Erythroblast (primary cell): ENCODE results near the gene CXCL14.
A peak's percentile ranks its signal among the peaks of the same experiment; 100 is the strongest.

ENCODE experiments used
- DNase-seq, 2 experiments: peaks; one replicate each; lab custom pipeline; 2025; lab: John Stamatoyannopoulos, UW
- GATA1 ChIP-seq: IDR thresholded peaks from 2 replicates; pipeline ENCODE4 v1.6.1; 2011; ENCODE audit warnings: low read depth, mild to moderate bottlenecking, control low read depth, low read length, moderate library complexity
- POLR2A ChIP-seq: IDR thresholded peaks from 2 replicates; pipeline ENCODE4 v1.6.1; 2011; ENCODE audit warnings: mild to moderate bottlenecking, low read length

The CXCL14 gene, protein sequence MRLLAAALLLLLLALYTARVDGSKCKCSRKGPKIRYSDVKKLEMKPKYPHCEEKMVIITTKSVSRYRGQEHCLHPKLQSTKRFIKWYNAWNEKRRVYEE

DNA sequence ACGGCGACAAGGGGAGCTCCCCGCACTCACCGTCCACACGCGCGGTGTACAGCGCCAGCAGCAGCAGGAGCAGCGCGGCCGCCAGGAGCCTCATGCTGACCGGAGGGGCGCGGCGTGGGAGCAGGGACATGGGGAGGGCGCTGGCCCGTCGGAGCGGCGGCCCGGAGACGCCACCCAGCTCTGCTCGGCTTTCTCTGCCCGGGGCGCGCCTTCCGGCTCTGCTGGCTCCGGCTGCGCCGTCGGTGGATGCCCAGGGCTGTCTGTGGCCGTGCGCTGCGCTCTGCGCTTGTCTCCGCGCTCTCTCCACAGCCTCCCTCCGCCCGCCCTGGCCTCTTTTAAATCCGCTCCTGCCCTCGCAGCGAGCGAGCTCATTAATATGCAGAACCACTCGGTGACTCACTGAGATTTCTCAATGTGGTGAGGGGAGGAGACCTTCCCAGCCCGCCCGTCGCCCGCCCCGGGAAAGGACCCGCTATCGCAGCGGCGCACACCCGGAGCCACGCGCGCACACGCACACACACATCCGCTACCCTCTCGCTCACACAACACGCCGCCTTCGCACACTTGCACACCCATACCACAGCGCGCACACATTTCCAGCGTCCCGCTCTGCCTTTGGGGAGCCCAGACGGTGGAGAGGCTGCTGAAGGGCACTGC lies at the start of gene CXCL14:
Gene CXCL14, minus strand, starts transcription at position 307 of the 657 bp plus-strand sequence. Its CDS starts 213 bp downstream, at position 94.
- peak in 1 of 2 experiments; percentile 8 for DNase-seq
- TF ChIP-seq POLR2A (no peak), GATA1 (no peak)

DNA sequence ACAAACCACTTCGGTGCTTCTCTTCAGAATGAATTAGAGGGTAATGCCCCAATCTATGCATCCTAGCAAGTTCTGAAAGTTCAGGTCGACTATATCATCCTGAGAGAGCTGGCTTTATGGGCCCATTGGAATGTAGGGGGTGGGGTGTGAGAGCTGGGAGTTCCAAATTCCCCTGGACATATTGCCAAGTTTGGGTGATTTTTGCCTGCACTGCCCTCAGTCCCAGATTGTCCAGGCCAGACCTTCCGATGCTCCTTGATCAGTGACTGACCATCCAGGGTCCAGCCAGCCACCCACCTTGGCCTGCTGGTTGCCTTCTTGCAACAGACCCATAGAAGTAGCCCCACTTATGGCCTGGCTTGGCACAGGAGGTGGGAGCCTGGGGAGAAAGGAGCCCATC lies 47.8 kb upstream of the CXCL14 start:
- TF ChIP-seq POLR2A (no peak), GATA1 (no peak)
- no peak for DNase-seq

DNA sequence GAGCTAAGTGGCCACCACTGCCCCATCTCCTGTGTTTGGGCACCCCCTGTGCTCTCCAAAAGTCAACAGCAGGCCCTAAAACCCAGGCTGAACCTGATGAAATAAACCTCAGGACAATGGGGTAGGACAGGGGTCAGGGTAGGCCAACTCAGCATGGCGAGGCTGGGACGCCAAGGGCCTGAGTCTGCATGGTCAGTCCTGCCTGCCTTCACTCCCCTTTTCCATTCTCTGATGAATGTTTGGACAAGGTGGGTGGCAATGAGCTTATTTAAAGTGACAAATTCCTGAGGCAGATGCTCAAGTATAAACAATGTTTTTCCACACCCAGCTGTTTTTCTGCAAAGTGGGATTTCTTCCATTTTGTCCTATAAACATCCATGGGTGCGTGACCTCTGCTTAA lies 47.2 kb upstream of the CXCL14 start:
- DNase-seq: no peak
- TF ChIP-seq GATA1 (no peak), POLR2A (no peak)

DNA sequence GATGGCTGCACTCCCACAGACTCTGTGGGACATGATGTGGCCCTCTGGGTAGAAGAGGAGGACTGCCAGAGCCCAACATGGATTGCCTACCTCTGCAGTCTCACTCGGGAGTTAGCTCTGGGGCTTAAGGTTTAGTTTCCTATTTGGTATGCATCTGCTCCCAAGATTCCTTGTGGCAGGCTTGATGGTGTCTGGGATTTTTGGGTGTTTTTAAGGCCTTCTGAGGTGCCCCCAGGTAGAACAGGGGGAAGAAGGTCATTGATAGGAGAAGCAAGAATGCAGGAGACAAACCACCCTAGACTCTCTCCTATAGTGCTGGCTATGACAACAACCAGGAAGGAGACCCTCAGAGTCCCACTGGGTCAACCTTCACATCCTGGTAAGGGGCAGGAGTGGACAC lies 46.7 kb upstream of the CXCL14 start:
- TF ChIP-seq GATA1 (no peak), POLR2A (no peak)
- DNase-seq: no peak

DNA sequence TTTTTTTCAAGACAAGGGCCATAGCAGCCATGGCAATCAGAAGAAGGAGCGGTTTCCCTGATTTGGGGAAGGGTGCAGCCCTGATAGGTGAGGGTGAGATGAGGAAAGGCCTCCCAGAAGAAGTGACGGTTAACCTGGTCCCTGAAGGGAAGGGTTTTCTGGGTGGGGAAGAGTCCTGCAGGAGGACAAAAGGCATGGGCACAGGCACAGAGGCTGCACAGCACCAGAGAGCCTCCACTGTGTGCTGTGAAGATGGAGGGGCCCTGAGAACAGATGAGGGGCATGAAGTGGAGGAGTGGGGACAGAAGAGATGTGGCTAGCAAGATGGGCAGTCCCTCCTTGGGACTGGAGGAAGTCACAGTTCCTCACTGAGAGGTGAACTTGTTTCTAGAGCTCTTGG lies 46.3 kb upstream of the CXCL14 start:
- TF ChIP-seq POLR2A (no peak), GATA1 (no peak)
- no peak for DNase-seq

DNA sequence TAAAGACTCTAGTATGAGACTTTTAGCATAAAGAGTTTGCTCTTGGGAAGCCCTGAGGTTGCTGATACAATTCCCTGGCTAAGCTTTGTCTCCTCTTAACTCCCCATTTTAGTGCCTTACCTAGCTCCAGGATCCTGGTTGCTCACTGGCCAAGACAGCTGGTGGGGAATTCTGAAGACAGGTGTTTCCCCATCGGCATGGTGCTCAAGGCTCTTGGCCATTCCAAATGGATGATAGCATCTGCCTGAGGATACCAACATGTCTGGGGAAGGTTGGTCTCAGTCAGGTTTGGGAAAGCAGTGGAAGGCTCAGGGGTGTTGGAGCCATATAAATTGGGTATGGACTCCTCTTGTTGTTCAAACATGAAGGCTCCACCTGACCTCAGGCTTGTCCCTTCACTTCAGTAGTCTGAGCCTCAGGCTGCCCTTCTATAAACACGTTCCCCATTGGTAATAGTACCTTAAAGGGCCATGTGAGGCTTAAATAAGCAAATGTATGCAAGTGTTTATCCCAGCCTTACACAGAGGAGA lies 44.5 kb upstream of the CXCL14 start:
- no peak for TF ChIP-seq GATA1
- TF ChIP-seq POLR2A: no peak
- no peak for DNase-seq

DNA sequence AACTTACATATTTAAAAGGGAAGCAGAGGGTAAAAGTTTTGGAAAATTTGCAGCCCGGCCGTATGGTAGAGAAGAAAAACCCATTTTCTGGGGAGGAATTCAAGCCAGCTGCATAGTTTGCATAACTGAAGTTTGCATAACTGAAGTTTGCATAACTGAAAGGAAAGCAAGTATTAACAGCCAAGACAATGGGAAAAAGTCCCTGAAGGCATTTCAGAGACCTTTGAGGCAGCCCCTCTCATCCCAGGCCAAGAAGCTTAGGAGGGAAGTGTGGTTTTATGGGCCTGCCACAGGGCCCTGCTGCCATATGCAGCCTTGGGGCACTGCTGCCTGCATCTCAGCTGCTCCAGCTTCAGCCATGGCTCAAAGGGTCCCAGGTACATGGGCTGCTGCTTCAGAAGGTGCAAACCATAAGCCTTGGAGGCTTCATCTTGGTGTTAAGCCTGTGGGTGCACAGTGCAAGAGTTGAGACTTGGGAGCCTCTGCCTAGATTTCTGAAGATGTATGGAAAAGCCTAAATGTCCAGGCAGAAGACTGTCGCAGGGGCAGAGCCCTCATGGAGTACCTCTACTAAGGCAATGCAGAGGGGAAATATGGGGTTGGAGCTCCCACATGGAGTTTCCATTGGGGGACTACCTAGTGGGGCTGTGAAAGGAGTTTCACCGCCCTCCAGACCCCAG lies 36.9 kb upstream of the CXCL14 start:
- DNase-seq: no peak

DNA sequence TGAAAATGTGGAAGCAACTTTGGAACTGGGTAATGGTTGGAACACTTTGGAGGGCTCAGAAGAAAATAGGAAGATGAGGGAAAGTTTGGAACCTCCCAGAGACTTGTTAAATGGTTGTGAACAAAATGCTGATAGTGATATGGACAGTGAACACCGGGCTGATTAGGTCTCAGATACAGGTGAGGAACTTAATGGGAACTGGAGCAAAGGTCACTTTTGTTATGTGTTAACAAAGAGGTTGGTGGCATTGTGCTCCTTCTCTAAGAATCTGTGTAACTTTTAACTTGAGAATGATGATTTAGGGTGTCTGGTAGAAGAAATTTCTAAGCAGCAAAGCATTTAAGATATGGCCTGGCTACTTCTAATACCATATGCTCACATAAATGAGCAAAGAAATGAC lies 36.4 kb upstream of the CXCL14 start:
- TF ChIP-seq GATA1: no peak
- no peak for TF ChIP-seq POLR2A
- no peak for DNase-seq

More for the DNA sequence above, 36.9 kb upstream of the CXCL14 start:
- no peak for TF ChIP-seq GATA1

DNA sequence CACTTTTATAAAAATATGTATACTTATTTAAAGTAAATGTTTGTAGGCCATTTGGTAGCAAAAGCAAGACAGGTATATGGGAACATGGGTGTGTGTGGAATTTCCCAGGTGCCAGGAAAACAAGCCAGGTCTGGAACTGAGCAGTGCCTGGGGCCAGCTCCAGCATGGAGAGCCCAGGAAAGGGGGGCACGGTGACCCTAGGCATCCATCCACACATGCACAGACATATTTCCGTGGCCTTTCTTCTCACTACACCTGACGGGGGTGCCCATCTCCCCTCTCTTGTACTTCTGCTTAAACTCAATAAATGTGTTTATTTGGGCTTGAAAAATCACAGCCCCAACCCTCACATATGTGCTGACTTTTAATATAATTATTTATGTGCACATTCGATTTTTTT lies 31.2 kb upstream of the CXCL14 start:
- TF ChIP-seq POLR2A: no peak
- no peak for TF ChIP-seq GATA1
- no peak for DNase-seq

DNA sequence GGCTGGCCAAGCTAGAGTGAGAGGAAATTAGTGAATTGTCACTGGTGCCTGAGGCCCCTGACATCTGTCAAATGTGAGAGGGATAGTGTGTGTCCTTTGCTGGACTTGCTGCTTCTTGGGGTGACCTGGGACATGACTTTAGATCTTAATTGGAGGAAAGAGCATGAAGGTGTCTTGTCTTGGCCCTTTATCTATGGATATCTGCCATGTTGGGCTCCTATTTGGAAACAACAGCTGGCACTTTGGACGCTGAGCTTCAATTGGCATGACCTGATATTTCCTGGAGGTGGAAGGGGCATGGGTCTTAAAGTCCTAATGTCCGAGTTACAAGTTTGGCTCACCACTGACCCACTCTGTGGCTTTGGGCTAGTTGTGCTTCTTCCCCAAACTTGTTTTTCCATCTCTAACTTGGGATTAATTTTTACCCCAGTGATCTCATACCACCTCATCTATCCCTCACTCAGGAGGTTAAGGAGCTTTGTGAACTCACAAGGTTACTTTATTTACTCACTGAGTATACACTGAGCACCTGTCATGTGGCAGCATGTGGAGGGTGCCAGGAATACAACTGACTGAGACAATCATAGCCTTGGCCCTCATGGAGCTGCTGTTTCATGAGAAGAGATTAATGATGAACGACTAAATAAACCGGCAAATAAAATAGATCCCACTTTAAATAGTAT lies 30.1 kb upstream of the CXCL14 start:
- TF ChIP-seq GATA1 (no peak), POLR2A (no peak)
- no peak for DNase-seq

DNA sequence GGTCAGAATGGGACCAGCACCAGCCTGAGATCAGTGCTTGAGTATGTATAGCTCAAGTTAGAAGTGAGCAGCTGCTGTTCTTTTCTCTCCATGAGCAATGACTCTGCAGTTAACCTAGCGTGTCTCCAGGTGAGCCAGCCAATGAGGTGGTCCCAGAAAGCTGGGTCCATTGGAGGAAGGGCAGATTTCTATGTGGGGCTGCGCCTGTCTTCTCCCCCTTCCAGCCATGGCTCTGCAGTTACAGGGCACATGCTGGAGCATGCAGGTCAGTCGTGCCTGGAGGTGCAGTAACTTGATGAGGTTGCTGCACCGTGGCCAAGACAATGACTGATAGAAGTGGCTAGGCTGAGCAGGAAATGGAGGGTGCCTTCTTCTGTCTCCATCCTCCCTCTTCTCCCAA lies 29.6 kb upstream of the CXCL14 start:
- no peak for DNase-seq
- TF ChIP-seq GATA1 (no peak), POLR2A (no peak)

DNA sequence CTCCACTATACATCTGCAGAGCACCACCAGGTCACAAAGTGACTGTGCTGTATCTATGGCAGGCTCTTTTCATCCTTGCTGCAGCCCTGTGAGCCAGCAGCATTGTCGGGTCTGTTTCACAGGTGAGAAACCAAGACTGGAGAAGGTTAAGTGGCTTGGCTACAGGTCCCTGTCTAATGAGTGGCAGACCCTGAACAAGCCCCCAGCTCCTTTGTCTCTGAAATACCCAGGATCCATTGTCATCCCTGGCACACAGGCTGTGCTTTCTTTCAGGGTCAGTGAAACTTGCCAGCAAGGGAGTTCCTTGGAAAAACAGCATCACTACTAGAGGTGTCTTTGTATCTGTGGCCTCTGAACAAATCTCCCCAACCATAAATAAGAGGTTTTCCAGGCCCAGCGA lies 27.6 kb upstream of the CXCL14 start:
- DNase-seq: no peak
- no peak for TF ChIP-seq POLR2A
- TF ChIP-seq GATA1: no peak

DNA sequence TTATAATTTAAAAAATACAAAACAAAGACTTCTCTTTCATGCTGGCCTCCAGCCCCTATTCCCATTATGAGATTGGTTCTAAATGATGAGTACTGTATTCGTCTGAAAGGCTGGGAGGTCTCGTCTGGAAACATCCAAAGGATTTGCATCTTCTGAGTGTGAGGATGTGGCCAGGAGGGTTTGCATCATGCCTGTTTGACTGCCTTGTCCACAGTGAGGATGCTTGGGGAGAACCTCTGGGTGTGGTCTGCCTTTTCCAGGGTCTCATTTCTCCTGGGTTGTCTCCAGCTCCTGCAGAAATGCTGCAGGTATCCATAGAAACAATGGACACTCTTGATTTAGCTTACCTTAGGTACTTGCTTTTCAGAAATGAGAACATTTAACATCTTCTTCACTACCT lies 26.4 kb upstream of the CXCL14 start:
- no peak for TF ChIP-seq POLR2A
- no peak for TF ChIP-seq GATA1
- no peak for DNase-seq

DNA sequence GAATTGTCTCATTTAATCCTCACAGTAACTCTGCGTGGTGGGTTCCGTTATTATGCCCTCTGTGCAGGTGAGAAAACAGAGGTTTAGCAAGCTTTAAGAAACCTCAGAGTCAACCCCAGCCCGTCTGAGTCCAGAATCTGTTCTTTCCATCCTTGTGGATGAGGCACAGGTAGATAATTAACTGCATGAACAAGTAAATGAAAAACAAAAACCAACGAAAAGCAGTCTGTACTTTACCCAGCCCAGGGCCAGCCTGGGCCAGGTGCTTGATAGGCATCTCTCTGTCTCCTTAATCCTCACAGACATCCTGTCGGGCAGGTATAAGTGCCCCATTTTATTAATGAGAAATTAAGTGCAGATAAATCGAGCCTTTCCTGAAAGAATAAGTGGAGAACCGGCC lies 25.3 kb upstream of the CXCL14 start:
- TF ChIP-seq POLR2A (no peak), GATA1 (no peak)
- no peak for DNase-seq

DNA sequence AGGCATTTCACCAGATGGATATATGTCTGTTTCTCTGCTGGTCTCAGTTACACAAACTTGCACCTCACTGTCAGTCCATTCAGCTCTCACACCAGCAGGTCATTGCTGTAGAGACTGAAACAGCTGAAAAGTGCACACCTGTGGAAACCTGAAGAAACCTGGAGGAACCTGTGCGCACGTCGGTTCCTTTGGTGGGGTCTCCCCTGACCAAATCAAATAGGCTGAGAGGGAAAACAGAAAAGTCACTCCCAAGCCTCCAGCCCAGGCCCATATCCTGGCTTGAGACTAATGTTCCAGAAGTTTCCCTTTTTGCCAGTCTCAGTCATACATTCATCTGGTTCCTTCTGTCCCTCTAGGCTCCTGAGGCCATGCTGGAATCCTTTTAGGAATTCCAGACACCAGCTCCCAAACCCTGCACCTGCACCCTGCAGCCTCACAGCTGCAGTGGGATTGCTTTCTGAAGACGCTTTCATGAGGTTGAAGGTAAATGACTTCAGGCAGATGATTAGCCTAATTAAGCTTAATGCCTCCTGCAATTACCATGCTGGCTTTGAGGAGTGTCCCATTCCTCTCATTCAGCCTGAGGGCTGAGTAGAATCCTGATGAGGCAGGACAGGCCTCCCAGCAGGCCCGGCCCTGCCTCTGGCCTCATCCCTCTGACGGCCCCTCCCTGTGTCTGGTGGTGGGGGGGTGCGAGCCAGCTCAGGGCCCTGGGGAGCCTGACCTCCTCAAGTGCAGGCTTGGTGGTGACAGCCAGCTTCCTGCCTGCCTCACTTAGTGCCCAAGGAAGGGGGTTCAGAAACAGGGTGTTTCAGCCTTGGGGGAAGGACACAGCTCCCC lies 24.3 kb upstream of the CXCL14 start:
- TF ChIP-seq GATA1: no peak
- no peak for TF ChIP-seq POLR2A
- DNase-seq: no peak
